ENCODE measurements around the gene RFX2. TPM values are rescaled to one million over a fixed set of nuclear protein-coding genes. Genes with fewer than 3 reads are reported as not detected.

Gene RFX2
- total RNA-seq, 1 experiment from 2014 or later = 3.7 TPM

DNA sequence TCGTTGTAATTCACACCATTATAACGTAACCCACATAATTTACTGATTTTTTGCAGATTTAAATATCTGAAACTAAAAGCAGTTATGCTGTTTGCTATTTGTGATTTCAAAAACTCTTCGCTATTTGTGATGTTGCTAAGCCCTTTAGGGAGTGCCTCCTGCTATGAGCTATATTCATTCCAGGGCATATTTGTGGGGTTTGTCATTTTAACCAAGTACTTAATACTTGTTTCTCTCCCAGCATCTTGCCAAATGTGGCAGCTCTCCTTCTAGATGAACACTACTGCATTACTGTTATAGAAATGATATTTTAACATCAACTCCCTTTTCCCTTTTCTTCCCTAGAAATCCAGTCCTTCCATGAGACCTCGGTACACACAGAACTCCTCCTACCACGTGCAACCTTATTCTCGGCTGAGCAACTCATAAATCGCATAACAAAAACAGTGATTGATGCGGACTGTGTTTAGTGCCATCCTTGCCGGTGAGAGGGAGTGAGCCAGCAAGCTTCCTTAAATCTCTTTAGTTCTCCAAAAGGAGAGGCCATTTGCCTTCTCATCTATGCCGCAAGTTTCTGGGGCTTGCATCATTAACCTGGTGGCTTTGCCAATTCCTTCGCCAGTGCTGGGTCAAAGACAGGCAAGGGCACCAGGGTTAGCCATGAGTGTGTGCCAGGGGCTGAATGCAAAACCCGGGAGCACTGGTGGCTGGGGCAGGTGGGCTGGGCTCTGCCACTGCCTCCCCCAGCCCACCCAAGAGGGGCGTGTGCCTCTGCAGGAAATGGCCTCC lies 33.4 kb downstream of the RFX2 start:
- H3K4me1 Mint-ChIP-seq = peaks cover 3 to 5% of the 10 kb centered on the region in 2 experiments
- H3K9me3 Mint-ChIP-seq = no peaks in the 10 kb centered on the region
- no peak overlapping the region for H3K56ac ChIP-seq (ENCODE audit: insufficient read length, low read depth, low read length)
- no peak overlapping the region for H2BK120ac ChIP-seq (ENCODE audit: low read depth, low read length, poor library complexity, severe bottlenecking)
- H3K27me3 Mint-ChIP-seq (ENCODE audit: low read depth) = peaks cover 15% of the 10 kb centered on the region
- no peak overlapping the region for H3K4ac ChIP-seq (ENCODE audit: low read depth, low read length)
- H4K91ac ChIP-seq (ENCODE audit: insufficient read length, low read depth, low read length) = no peak overlapping the region
- no peaks in the 10 kb centered on the region for H4K20me1 ChIP-seq (ENCODE audit: control insufficient read depth, insufficient read depth, insufficient read length)
- WGBS (ENCODE audit: extremely low coverage, insufficient read length, low lambda C conversion rate) = no CpG with 5 or more reads among the region's 13 CpGs
- no peaks in the 10 kb centered on the region for H3K79me2 ChIP-seq (ENCODE audit: insufficient read depth, low read length)
- no peaks in the 10 kb centered on the region; the same call in 1 of the 2 replicates for H3K4me1 ChIP-seq (ENCODE audit: insufficient read depth, low read length)
- no peak overlapping the region for H3K9ac ChIP-seq (ENCODE audit: extremely low read depth, insufficient read length, low read length)
- no peaks in the 10 kb centered on the region for H3K36me3 Mint-ChIP-seq (ENCODE audit: insufficient read depth in 1 of 3, low read depth in 3 of 3)
- H2BK5ac ChIP-seq (ENCODE audit: insufficient read length, low read length) = no peak overlapping the region
- TF ChIP-seq CTCF (conservative IDR thresholded peaks at IDR 0.05) = no peak
- H2BK12ac ChIP-seq (ENCODE audit: insufficient read length, low read depth, low read length) = no peak overlapping the region
- H2AFZ ChIP-seq (ENCODE audit: low read length) = no peak overlapping the region
- H3K79me1 ChIP-seq (ENCODE audit: insufficient read depth, low read depth, low read length, poor library complexity, severe bottlenecking) = no peaks in the 10 kb centered on the region
- H3K27ac Mint-ChIP-seq = no peak overlapping the region
- no peaks in the 10 kb centered on the region for H3K9me3 ChIP-seq (ENCODE audit: control insufficient read depth, low read depth, low read length)
- no peaks in the 10 kb centered on the region for H3K27me3 ChIP-seq (ENCODE audit: insufficient read depth, low read length)
- H4K5ac ChIP-seq (ENCODE audit: insufficient read length, low read depth, low read length) = no peak overlapping the region
- no peak overlapping the region for H3T11ph ChIP-seq (ENCODE audit: low read length)
- H3K4me2 ChIP-seq (ENCODE audit: insufficient read depth, insufficient read length, low read length) = no peak overlapping the region
- no peak overlapping the region for H3K27ac ChIP-seq (ENCODE audit: insufficient read length, low read depth, low read length)
- no peak overlapping the region for H3K18ac ChIP-seq (ENCODE audit: insufficient read length, low read depth, low read length)
- no peak overlapping the region for H2BK15ac ChIP-seq (ENCODE audit: low read depth, low read length)
- H3K23ac ChIP-seq (ENCODE audit: insufficient read length, low read depth, low read length) = no peak overlapping the region
- no peak overlapping the region for H3K14ac ChIP-seq (ENCODE audit: insufficient read depth, low read length)
- H3K23me2 ChIP-seq (ENCODE audit: insufficient read length, low read depth, low read length, poor library complexity, severe bottlenecking) = no peaks in the 10 kb centered on the region
- no peak overlapping the region for H2BK20ac ChIP-seq (ENCODE audit: low read depth, low read length, poor library complexity, severe bottlenecking)
- no peak for DNase-seq
- H4K8ac ChIP-seq (replicated peaks; ENCODE audit: insufficient read length, low read depth, low read length) = no peak overlapping the region
- no peak overlapping the region for H2AK5ac ChIP-seq (ENCODE audit: insufficient read length, low read length)
- no peak overlapping the region for H3K4me3 Mint-ChIP-seq
